Measurements from ENCODE around the gene CALU.
A peak's percentile ranks its signal among the peaks of the same experiment; 100 is the strongest.

CALU gene

DNA sequence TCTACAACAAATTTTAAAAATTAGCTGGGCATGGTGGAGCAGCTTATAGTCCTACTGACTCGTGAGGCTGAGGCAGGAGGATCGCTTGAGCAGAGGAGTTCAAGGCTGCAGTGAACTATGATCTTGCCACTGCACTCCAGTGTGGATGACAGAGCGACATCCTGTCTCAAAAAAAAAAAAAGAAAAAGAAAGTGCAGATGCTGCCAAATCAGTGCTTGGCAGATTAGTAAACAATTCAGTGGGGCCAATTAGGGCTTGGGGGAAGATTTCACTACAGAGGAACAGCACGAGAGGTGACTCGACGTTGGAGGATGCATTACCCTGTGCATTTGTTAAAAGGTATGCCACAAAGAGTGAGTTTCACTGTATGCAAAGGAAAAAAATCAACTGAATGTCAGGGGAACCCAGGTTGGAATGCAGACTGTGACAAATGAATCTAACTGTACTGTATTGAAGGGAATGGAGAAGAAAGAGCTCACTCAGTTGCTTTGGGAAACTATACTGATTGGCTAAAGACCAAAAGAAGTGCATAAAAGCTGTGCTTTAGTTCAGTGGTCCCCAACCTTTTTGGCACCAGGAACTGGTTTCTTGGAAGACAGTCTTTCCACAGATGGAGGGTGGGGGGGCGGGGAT, 35.4 kb upstream of the CALU start:
- ATAC-seq (ENCODE audit: insufficient read depth, low read depth) (peak; percentile 39; the same call in 2 of the 3 replicates), DNase-seq (no peak)
- H3K4me2 ChIP-seq (ENCODE audit: insufficient read depth, low read length) = no peak overlapping the region
- TF ChIP-seq, protein P1, sequence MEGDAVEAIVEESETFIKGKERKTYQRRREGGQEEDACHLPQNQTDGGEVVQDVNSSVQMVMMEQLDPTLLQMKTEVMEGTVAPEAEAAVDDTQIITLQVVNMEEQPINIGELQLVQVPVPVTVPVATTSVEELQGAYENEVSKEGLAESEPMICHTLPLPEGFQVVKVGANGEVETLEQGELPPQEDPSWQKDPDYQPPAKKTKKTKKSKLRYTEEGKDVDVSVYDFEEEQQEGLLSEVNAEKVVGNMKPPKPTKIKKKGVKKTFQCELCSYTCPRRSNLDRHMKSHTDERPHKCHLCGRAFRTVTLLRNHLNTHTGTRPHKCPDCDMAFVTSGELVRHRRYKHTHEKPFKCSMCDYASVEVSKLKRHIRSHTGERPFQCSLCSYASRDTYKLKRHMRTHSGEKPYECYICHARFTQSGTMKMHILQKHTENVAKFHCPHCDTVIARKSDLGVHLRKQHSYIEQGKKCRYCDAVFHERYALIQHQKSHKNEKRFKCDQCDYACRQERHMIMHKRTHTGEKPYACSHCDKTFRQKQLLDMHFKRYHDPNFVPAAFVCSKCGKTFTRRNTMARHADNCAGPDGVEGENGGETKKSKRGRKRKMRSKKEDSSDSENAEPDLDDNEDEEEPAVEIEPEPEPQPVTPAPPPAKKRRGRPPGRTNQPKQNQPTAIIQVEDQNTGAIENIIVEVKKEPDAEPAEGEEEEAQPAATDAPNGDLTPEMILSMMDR (IDR thresholded peaks at IDR 0.05; ENCODE audit: borderline replicate concordance, extremely low read depth, low read length, poor library complexity, severe bottlenecking) = no peak
- no peak for TF ChIP-seq EZH2 (IDR thresholded peaks at IDR 0.05; ENCODE audit: borderline replicate concordance, low read depth, low read length, severe bottlenecking)
- no peak overlapping the region for H3K9ac ChIP-seq (ENCODE audit: low read depth, low read length)
- no peak overlapping the region for H2AFZ ChIP-seq (ENCODE audit: low read depth, low read length)
- no peaks in the 10 kb centered on the region for H3K36me3 ChIP-seq (ENCODE audit: insufficient read depth, low read length)
- H3K4me1 ChIP-seq (ENCODE audit: insufficient read depth, low read length) = no peaks in the 10 kb centered on the region
- H3K9me3 ChIP-seq (ENCODE audit: insufficient read depth, low read length, severe bottlenecking) = no peaks in the 10 kb centered on the region
- H4K20me1 ChIP-seq (ENCODE audit: insufficient read depth, low read length) = no peaks in the 10 kb centered on the region
- no peak overlapping the region for H3K27ac ChIP-seq (ENCODE audit: low read length)
- peaks cover 4% of the 10 kb centered on the region for H3K27me3 ChIP-seq (ENCODE audit: insufficient read depth, low read length, poor library complexity)
- H3K4me3 ChIP-seq (ENCODE audit: low read depth in 1 of 2, low read length in 2 of 2) = no peak overlapping the region
- H3K79me2 ChIP-seq (ENCODE audit: insufficient read depth, low read length) = no peaks in the 10 kb centered on the region

DNA sequence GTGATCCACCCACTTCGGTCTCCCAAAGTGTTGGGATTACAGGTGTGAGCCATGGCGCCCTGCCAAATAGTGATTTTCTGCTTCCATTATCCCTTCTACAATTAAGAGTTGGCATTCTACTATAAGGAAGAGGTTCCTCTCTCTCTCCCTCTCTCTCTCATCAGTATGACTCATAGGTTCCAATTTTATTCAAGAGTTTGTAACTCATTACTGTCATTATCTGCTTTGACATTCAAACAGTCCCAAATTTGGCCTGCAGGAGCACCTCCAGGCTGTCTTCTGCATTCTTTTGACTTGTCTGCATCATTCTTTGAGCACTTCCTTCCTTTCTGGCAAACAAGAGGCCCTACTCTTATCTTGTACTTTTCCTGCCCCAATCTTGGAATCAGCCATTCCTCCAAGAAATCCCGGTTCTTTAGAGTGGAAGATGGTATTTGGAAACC, 33.2 kb upstream of the CALU start:
- Histone ChIP-seq H3K27me3 (ENCODE audit: insufficient read depth, low read length, poor library complexity) (peaks cover 6% of the 10 kb centered on the region), H4K20me1 (ENCODE audit: insufficient read depth, low read length) (no peaks in the 10 kb centered on the region), H3K27ac (ENCODE audit: low read length) (no peak overlapping the region), H3K9ac (ENCODE audit: low read depth, low read length) (no peak overlapping the region), H2AFZ (ENCODE audit: low read depth, low read length) (no peak overlapping the region), H3K9me3 (ENCODE audit: insufficient read depth, low read length, severe bottlenecking) (no peaks in the 10 kb centered on the region), H3K79me2 (ENCODE audit: insufficient read depth, low read length) (no peaks in the 10 kb centered on the region), H3K4me3 (ENCODE audit: low read depth in 1 of 2, low read length in 2 of 2) (no peak overlapping the region), H3K4me2 (ENCODE audit: insufficient read depth, low read length) (no peak overlapping the region), H3K4me1 (ENCODE audit: insufficient read depth, low read length) (no peaks in the 10 kb centered on the region), H3K36me3 (ENCODE audit: insufficient read depth, low read length) (no peaks in the 10 kb centered on the region)
- ATAC-seq (ENCODE audit: insufficient read depth, low read depth) (no peak), DNase-seq (no peak)
- TF ChIP-seq EZH2 (IDR thresholded peaks at IDR 0.05; ENCODE audit: borderline replicate concordance, low read depth, low read length, severe bottlenecking) = no peak
- TF ChIP-seq, protein P1 (IDR thresholded peaks at IDR 0.05; ENCODE audit: borderline replicate concordance, extremely low read depth, low read length, poor library complexity, severe bottlenecking) = no peak

DNA sequence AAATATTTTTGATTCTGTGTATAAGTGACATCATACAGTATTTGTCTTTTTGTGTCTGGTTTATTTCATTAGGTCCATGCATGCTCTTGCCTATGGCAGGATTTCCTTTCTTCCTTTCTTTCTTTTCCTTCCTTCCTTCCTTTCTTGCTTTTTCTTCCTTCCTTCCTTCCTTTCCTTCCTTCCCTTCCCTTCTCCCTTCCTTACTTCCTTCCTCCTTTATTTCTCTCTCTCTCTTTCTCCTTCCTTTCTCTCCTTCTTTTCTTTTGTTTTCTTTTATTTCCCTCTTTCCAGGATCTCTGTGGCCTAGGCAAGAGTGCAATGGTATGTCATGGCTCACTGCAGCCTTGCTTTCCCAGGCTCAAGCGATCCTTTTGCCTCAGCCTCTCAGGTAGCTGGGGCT, 31.4 kb upstream of the CALU start:
- H3K27ac ChIP-seq (ENCODE audit: low read length) = no peak overlapping the region
- no peak overlapping the region for H3K4me3 ChIP-seq (ENCODE audit: low read depth in 1 of 2, low read length in 2 of 2)
- H3K4me2 ChIP-seq (ENCODE audit: insufficient read depth, low read length) = no peak overlapping the region
- no peaks in the 10 kb centered on the region for H4K20me1 ChIP-seq (ENCODE audit: insufficient read depth, low read length)
- H3K4me1 ChIP-seq (ENCODE audit: insufficient read depth, low read length) = no peaks in the 10 kb centered on the region
- H3K36me3 ChIP-seq (ENCODE audit: insufficient read depth, low read length) = no peaks in the 10 kb centered on the region
- no peaks in the 10 kb centered on the region for H3K79me2 ChIP-seq (ENCODE audit: insufficient read depth, low read length)
- DNase-seq (no peak), ATAC-seq (ENCODE audit: insufficient read depth, low read depth) (no peak)
- TF ChIP-seq, protein P1 (IDR thresholded peaks at IDR 0.05; ENCODE audit: borderline replicate concordance, extremely low read depth, low read length, poor library complexity, severe bottlenecking) = no peak
- no peak for TF ChIP-seq EZH2 (IDR thresholded peaks at IDR 0.05; ENCODE audit: borderline replicate concordance, low read depth, low read length, severe bottlenecking)
- H2AFZ ChIP-seq (ENCODE audit: low read depth, low read length) = no peak overlapping the region
- H3K9me3 ChIP-seq (ENCODE audit: insufficient read depth, low read length, severe bottlenecking) = no peaks in the 10 kb centered on the region
- no peak overlapping the region for H3K9ac ChIP-seq (ENCODE audit: low read depth, low read length)
- H3K27me3 ChIP-seq (ENCODE audit: insufficient read depth, low read length, poor library complexity) = peaks cover 3% of the 10 kb centered on the region
